Stimulated activated CD8-positive, alpha-beta memory T cell treated with anti-CD3 and anti-CD28 coated beads, Interleukin-7, amount 100 ng/mL, for 24 hours (primary cell): ENCODE results near the gene SYNPO2L.
"Not testable (repeated sequence)": the region's sequence is repeated elsewhere in the genome, so short reads cannot be mapped to it uniquely, and the experiment has no call there.

Experiments used
- DNase-seq: peaks from one replicate; pipeline ENCODE4 v3.0.0-alpha.2; 2020; ENCODE audit warnings: low read depth

SYNPO2L gene

DNA sequence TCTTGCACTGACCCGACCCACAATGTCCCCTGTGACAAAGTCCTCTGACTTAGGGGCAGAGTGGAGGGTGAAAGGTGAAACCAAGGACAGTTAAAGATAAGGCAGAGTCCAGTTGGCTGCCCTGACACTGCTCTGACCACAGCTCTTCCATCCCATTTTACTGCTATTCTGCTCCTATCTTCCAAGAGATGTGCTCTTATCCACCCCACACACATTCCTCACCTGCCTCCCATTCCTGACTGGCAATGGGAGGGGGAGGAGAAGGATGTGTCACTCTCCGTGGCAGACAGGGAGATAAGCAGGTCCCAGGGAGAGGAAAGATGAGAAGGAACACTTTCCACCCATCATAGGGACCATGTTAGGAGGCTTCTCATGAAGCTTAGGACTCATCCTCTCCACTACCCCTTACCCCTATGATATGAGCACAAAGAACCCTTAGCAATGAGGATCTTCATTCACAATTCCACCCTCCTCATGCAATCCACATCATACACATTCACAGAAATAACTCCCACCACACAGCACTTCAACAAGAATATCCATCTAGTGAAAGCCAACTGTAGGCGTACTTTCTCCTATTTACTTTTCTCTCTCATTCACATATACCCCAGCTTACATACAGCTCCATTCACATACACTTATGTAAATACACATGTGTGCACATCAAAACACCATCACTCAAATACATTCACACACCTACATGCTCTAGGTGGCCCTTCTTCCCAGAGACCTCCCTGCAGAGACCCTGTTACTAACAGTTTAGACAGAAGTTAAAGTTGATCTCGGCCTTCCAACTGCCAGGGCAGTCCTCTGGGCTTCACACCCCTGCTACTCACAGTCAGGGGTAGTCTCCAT is 6.6 kb downstream of the SYNPO2L start:
- DNase-seq, result no peak

DNA sequence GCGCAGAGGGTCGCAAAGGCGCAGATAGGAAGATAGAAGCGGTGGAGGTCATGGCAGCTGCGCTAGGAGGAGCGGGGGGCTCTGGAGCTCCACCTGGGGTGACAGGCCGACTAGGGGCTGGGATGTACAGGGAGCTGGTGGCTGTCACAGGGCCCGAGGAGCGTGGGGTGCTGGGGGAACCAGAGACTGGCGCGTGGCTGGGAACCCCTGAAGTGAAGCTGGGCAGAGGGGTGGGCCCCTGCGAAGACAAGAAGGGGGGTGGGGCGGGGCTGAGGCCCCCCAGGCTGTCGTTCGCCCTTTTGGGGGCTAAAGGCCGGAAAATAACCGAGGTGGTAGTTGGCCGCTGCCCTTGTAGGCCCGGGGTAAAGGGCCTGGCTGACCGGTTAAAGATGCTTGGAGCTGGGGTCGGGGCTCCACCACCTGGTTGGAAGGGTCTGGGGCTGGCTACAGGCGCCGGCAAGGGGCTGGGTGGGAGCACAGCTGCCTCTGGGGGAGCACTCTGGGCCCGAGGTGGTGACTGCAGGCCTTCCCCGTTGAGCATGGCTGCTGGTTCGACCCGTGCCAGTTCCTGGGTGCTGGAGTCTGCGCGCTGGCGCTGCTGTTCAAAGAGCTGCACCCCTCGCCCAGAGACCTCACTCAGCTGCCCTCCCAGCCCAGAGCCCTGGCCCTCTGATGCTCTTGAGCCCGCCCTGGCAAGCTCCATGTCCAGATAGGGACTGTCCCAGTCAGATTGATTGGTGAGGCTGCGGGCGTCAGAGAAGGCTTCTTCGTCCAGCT is 7.8 kb downstream of the SYNPO2L start:
- DNase-seq, result no peak

DNA sequence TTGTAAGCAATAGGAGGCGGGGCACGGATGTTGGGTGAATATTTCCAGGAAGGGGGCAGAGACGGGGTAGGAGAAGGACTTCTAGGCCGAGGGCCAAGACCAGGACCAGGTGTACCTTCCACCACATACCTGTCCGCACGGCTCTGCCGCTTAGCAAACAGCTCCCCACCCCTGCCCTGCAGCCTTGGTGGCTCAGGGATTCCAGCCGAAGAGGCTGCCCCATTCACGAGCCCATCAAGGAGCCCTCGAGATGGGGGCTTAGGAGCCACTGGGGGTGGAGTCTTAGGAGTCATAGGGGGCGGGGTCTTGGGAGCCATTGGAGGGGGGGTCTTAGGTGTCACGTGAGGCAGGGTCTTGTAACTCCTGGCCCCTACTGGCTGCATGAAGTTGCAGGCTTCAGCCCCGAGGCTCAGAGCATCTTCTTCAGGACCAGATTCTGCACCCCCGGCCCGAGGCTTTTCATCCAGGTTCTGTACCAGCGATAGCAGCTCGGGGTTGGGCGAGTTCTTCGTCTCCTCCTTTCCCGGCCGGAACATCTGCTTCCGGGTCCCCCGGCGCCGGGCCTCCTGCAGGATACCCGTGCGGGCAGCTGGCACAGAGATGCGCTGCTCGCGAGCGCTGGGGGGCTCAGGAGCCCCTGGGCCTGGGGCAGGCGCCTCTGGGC is 8.5 kb downstream of the SYNPO2L start:
- DNase-seq, result no peak

DNA sequence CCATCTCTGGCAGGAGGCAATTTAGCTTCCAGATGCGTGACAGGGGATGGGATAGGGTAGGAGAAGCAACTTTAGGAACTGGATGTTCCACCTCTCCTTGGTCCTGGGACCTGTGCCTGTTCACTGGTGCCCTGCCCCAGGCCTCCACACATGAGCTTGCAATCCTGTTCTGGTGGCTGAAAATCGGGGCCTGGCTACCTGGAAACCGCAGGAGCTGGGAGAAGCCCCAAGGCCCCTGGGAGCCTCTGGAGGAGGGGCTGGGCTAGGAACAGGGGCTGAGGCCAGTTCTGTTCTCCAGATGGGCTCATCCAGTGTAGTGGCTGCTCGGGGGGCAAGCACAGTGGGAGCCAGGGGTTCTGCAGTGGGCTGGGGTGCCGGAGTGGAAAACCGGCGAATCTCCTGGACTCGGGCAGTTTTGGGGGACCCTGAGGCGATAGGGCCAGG is 9.2 kb downstream of the SYNPO2L start:
- DNase-seq, result no peak

DNA sequence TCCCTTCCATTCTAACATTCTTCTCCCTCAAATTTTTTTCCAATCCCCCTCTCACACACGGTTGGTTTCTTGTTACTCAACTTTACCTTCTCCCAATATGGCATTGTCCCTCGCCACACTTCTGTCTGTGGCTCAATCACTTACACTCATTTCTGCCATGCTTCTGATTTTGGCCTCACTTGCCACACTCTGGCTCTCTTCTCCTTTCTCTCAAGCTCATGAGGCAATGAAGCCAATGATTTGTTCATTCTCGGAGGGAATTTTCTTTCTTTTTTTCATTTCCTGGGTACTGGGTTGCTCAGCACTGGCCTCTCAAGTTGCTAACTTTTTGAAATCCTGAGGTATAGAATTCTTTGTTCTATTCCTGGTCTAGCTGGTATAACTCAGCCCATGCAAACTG is 10.6 kb downstream of the SYNPO2L start:
- no peak for DNase-seq

DNA sequence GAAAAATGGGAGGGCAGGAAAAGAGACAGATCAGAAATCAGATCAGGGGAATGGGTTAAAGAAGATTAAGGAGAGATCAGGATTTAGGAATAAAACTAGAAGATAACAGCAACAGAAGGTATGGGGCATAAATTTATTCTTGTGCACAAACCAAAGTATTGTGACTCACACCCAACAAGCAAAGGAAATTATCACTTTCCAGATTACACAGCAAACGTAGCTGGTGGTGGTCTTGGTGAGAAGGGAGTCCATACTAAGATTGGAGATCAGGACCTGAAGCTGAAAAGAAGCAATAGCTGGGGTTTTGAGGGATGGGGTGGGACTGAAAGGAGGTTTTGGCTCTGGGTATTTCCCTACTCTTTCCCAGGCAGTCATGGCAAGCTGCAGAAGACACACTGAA is 11.1 kb downstream of the SYNPO2L start:
- no peak for DNase-seq

DNA sequence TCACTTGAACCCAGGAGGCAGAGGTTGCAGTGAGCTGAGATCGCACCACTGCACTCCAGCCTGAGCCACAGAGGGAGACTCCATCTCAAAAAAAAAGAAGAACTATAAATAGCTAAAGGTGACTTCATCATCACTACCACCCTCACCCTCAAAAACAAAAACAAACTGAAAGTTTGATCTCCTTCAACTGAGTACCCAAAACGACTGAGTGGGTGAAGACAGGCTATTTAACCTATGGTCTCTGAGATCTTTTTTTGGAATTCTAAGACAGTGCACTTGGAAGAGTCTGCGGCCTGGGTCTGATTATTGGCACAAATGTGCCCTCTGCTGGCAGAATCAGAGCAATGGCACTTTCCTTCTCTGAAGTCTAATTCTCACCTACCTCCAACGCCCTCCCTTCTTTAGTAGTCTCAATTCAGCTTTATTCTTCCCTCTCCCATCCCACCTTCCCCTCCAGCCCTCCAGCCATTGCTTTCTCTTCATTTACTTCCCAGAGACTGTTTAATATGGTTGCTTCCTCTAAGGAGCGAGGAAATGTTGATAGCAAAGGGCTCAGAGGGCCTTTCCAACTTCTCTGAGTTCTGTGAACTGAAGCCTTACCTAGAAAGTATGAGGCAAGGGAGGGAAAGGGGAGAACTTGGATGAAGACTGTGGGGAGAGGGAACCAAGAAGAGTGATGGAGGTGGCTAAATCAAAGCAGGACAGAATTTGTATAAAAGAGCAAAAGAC is 11.7 kb downstream of the SYNPO2L start:
- DNase-seq, result no peak

DNA sequence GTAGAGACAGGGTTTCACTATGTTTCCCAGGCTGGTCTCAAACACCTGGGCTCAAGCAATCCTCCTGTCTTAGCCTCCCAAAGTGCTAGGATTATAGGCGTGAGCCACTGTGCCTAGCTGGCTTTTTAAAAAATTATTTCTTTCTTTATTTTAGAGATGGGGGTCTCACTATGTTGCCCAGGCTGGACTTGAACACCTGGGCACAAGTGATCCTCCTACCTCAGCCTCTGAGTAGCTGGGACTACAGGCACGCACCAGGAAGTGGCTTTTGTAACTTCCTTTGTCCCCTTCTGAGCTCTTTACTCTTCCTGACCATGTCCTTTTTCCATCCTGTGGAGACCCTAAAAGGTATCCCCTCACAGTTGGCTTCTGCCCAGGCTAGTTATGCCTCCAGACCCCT is 12.5 kb downstream of the SYNPO2L start:
- no peak for DNase-seq

DNA sequence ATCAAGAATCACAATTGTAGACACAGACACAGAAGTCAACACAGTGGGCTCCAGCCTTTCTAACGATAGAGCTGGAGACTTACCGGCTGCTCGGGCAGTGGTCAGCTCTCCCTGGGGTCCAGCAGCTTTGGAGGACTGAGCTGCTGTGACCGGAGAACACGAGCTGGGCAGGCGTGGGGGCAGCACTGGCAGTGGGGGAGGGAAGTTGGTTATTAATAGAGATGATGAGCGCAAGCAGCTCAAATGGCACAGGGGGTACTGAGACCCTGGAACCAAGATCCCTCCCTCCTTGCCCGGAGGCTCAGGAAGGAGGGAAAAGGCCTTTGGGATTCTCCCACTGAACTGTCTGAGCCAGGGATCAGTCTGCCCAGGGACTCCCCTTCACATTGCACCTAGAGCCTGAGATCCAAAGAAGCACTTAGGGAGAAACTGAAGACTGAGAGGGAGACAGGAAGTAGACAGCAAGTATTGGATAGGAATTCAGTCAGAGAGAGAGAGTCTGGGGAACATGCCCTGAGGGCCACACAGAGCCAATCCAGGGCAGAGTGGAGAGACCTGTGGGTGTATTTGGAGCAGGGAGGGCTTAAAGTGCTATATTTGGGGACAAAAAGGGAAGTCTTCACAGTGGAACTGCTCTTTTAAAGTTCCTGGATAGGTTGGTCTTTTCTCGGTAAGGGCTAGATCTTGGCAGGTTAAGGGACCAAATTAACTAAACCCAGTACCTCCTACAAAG is 14.3 kb downstream of the SYNPO2L start, which contains the start of gene MYOZ1:
TSS of gene MYOZ1 (minus strand) at position 147 of the 733 bp plus-strand sequence. CDS start 1,457 bp downstream, outside the sequence.
- DNase-seq, result no peak

DNA sequence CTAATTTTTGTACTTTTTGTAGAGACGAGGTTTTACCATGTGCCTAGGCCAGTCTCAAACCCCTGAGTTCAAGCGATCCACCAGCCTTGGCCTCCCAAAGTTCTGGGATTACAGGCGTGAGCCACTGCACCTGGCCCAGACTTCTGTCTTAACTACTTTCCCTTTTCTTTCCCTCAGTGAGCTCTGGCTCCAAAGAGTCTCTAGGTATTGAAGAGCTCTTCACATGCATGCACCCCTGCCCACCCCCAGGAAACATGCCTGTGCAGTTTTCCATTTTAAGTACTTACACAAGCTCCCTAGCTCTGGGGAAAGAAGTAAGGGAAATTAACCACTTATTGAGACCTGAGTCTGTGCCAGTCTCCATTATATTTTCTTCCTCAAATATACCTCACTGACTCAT is 16.5 kb downstream of the SYNPO2L start:
- no peak for DNase-seq

DNA sequence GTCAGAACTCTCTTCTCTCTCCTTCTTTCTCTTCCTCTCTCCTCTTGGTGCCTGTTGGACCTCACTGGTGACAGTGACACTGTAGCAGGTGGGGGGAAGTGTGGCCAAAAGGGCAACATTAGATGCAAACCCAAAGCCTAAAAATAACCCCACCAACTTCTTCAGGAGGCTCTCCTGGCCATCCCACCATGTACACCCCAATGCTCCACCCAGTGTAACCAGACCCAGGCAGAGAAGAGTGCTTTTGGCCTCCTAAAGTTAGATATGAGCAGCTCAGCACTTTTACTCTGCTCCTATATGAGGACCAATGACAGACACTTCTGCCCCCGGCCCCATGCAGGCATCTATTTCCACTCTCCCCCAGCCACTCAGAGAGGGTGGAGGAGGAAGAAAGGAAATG is 20.0 kb downstream of the SYNPO2L start:
- DNase-seq, result no peak

DNA sequence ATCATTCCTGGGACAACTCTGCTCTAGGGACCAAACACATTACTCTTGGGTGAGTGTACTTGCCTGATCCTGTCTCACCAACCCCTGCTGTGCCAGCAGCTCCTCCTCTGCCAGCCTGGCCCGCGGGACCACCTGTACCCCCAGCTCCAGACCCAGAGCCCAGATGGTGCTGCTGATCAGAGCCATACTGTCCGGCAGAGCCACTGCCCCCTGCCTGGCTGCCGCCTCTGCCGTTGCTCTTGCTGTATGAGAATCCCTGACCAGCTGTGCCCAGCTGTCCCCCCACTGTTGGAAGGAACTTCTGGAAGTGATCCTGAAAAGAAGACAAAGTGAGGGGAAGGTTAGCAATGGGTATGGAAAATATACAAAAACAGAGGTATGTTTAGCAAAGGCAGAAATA is 21.4 kb downstream of the SYNPO2L start:
- DNase-seq, result no peak

DNA sequence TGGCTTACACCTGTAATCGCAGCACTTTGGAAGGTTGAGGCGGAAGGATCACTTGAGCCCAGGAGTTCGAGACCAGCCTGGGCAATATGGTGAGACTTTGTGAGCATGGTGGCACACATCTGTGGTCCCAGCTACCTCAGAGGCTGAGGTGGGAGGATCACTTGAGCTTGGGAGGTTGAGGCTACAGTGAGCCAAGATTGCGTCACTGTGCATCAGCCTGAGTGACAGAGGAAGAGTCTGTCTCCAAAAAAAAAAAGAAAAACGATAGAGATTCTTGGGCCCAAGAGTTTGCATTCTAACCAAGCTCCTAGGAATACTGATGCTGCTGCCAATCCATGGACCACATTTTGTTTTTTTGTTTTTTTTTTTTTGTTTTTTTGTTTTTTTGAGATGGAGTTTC is 26.7 kb downstream of the SYNPO2L start:
- DNase-seq, result no peak

DNA sequence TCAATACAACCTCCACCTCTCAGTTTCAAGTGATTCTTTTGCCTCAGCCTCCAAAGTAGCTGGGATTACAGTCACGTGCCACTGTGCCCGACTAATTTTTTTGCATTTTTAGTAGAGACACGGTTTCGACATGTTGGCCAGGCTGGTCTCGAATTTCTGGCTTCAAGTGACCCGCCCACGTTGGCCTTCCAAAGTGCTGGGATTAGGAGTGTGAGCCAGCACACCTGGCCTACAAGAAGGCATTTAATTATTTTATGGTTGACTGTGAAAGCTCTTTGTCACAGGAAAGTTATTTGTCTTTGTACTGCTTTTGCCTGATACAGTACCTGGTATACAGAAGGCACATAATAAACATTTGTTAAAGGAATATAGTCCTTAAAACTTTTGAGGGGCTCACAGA is 27.4 kb downstream of the SYNPO2L start:
- DNase-seq, result no peak

DNA sequence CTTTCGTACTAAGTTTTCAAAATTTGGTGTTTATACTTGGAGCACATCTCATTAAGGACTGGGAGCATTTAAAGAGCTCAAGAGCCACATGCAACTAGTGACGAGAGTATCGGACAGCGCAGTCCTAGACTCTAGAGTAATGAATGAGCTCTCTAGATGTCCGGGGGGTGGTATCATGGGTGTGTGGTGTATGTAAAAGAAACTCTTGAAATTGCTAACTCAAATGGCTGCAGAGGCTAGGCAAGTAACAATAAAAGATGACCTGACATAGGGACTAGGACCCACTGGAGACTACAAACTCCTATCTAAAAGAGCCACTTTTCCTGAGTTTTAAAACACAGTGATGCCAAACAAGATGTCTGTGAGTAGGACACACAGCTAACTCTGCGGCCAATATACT is 28.5 kb downstream of the SYNPO2L start:
- DNase-seq, result no peak

DNA sequence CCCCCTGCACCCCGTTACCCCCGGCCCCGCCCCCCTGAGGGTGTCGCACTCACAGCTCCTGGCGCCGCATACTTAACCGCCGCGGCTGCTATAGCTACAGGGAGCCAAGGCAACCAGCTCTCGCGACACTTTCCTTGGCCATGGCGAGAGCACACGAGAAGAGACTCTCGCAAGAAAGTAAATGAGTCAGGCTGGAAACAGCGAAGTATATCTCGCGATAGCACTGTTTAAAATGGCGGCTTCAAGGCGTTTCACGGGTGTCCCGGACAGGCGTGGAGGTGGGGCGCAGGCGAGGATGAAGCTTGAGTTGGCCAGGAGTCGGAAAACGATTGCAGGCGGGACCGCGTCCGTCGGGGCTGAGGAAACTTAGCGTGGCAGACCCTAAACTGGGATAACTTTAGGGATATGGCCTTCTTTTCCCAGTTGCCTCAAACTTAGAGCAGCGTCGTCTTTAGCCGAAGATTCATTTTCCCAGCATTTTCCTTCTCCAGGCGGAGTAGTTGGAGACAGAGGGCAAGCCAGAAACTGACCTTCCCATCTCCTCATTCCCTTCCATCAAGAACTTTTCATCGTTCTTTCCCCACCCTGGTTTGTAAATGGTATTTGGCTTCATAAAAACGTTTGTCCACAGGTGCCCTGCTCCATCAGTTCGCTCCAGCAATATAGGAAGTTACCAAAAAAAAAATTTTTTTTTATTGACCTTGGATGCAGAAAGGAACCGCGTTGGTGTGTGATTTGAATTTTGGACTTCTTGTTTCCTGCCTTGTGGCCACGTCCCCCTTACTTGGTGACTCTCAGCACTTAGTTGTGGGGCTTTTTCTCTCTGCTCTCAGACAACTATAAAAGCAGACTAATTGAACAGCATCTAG is 29.7 kb downstream of the SYNPO2L start:
- peak; percentile 83 for DNase-seq

DNA sequence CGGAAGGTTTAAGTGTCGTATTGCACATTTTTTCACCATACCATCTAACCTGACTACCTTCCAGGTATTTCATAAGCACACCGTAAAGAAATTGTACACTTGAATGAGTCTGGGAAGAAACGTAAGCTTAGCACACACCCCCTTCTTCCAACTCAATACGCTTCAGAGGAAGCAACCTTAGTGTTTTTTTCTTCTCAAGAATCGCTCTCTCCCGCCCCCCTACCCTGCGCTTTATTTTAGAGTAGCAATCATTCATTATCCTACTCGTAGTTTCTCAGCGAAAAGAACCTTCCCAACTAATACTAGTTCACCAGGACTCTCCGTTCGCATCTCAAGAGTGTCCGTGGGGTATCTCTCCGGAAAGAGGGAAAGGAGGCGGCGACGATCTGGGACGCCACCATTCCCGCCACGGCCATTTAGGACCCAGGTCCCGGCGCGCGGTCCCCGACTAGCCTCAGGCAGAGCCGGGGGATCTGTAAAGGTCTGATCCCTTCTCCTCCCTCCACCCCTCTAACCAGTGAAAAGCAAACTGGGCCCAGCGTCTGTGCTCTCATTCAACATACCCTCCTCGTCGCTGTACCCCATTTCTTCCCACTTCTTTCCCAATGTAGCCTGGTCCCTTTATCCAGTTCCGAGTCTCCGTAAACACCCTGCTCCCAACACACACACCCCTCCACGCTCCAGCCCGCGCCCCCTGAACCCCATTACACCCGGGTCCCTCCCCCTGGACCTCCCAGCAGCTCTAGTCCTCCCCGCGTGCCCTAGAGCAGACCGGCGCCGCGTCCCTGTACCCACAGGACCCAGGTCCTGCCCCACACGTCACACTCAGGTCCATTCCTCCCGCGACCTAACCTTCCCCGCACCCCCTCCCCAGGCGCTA is 30.6 kb downstream of the SYNPO2L start:
- peak; percentile 12 for DNase-seq

DNA sequence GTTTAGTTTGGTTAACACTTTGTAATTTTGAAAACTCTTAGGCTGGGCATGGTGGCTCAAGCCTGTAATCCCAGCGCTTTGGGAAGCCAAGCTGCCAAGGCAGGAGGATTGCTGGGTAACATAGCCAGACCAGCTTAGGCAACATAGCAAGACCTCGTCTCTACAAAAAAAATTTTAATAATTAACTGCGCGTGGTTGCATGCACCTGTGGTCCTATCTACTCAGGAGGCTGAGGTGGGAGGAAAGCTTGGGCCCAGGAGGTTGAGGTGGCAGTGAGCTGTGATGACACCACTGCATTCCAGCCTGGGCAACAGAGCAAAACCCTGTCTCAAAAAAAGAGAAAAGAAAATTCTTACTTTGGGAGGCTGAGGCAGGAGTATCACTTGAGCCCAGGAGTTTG is 32.8 kb downstream of the SYNPO2L start:
- no peak for DNase-seq

DNA sequence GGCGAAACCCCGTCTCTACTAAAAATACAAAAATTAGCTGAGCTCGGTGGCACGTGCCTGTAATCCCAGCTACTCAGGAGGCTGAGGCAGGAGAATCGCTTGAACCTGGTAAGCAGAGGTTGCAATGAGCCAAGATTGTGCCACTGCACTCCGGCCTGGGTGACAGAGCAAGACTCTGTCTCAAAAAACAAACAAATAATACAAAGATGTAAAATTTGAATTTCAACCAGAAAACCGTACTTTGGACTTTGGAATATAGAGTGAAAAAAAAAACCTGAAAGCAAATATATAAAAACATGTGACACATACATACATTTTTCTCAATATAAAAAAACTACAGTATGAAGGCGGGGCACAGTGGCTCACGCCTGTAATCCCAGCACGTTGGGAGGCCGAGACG is 34.9 kb downstream of the SYNPO2L start:
- DNase-seq, result not testable (repeated sequence)
